SK-N-SH treated with all-trans-retinoic acid at 6 μM for 48 hours (cell line): ENCODE measurements around the gene ANKRD44.

Experiments used
- ARNTL ChIP-seq: fragments of 450-650 bp; formaldehyde crosslinking; IDR thresholded peaks from 2 replicates; pipeline ENCODE4 v1.5.0; 2020; ENCODE audit warnings: low read depth, mild to moderate bottlenecking, moderate library complexity, borderline replicate concordance
- ESRRG ChIP-seq: fragments of 250-450 bp; sonication (Bioruptor Pico); IDR thresholded peaks from 2 replicates; pipeline ENCODE4 v1.6.1; 2021; ENCODE audit warnings: mild to moderate bottlenecking
- SNAI2 ChIP-seq: fragments of 250-450 bp; sonication (Bioruptor Pico); IDR thresholded peaks from 2 replicates; pipeline ENCODE4 v1.5.0; 2020; ENCODE audit warnings: mild to moderate bottlenecking, moderate library complexity
- TCF4 ChIP-seq: fragments of 250-450 bp; sonication (Bioruptor Pico); IDR thresholded peaks from 2 replicates; pipeline ENCODE4 v1.8.0; 2021; ENCODE audit warnings: mild to moderate bottlenecking, moderate library complexity, borderline replicate concordance
- TOX ChIP-seq: fragments of 250-450 bp; sonication (Bioruptor Pico); IDR thresholded peaks from 2 replicates; pipeline ENCODE4 v1.8.0; 2021; ENCODE audit warnings: mild to moderate bottlenecking, moderate library complexity, borderline replicate concordance
- ZC3H10 ChIP-seq: fragments of 250-450 bp; sonication (Bioruptor Pico); IDR thresholded peaks from 2 replicates; pipeline ENCODE4 v1.5.1; 2021; ENCODE audit warnings: mild to moderate bottlenecking, moderate library complexity
- ZFP3 ChIP-seq: fragments of 250-450 bp; sonication (Bioruptor Pico); IDR thresholded peaks from 2 replicates; pipeline ENCODE4 v1.5.0; 2020; ENCODE audit warnings: mild to moderate bottlenecking, moderate library complexity
- ZFP30 ChIP-seq: fragments of 450-650 bp; formaldehyde crosslinking; IDR thresholded peaks from 2 replicates; pipeline ENCODE4 v1.5.0; 2022; ENCODE audit warnings: mild to moderate bottlenecking, moderate library complexity
- ZNF565 ChIP-seq: fragments of 450-650 bp; formaldehyde crosslinking; conservative IDR thresholded peaks from 2 replicates; pipeline ENCODE4 v1.5.0; 2020; ENCODE audit warnings: low read depth, mild to moderate bottlenecking, moderate library complexity
- ZNF8 ChIP-seq: fragments of 450-650 bp; formaldehyde crosslinking; IDR thresholded peaks from 2 replicates; pipeline ENCODE4 v1.5.0; 2020; ENCODE audit warnings: mild to moderate bottlenecking, moderate library complexity
- TF ChIP-seq, protein P1 (sequence below): fragments of 250-450 bp; sonication (Bioruptor Pico); IDR thresholded peaks from 2 replicates; pipeline ENCODE4 v1.8.0; 2020; ENCODE audit warnings: mild to moderate bottlenecking, moderate library complexity, borderline replicate concordance
- TF ChIP-seq, protein P2 (sequence below): fragments of 250-450 bp; sonication (Bioruptor Pico); IDR thresholded peaks from 2 replicates; pipeline ENCODE4 v1.5.0; 2020; ENCODE audit warnings: mild to moderate bottlenecking, moderate library complexity
- TF ChIP-seq, protein P3 (sequence below): fragments of 250-450 bp; sonication (Bioruptor Pico); IDR thresholded peaks from 2 replicates; pipeline ENCODE4 v1.5.1; 2020; ENCODE audit warnings: low read depth, mild to moderate bottlenecking, moderate library complexity
- TF ChIP-seq, protein P4 (sequence below): fragments of 250-450 bp; sonication (Bioruptor Pico); IDR thresholded peaks from 2 replicates; pipeline ENCODE4 v1.5.1; 2021; ENCODE audit warnings: mild to moderate bottlenecking, moderate library complexity

DNA sequence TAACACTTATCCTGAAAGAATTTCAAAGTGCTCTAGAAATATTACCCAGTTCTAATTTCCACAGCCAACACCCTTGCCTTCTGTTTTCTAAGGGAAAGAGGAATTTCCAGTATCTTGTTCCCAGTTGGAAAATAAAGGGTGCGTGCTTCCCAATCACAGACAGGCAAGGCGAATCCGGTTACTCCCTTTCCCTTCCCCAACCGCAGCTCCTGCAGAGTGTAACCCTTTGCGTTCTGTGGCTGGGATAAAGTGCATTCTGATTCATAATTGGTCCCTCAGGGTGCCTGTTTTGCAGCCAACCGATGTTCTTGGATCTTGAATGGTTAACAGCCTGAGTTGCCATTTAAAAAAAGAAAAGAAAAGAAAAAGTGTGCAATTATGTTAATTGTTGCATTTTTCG is 343.5 kb downstream of the ANKRD44 start:
- TF ChIP-seq, protein P1, sequence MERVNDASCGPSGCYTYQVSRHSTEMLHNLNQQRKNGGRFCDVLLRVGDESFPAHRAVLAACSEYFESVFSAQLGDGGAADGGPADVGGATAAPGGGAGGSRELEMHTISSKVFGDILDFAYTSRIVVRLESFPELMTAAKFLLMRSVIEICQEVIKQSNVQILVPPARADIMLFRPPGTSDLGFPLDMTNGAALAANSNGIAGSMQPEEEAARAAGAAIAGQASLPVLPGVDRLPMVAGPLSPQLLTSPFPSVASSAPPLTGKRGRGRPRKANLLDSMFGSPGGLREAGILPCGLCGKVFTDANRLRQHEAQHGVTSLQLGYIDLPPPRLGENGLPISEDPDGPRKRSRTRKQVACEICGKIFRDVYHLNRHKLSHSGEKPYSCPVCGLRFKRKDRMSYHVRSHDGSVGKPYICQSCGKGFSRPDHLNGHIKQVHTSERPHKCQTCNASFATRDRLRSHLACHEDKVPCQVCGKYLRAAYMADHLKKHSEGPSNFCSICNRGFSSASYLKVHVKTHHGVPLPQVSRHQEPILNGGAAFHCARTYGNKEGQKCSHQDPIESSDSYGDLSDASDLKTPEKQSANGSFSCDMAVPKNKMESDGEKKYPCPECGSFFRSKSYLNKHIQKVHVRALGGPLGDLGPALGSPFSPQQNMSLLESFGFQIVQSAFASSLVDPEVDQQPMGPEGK, result no peak
- TF ChIP-seq, protein P2, sequence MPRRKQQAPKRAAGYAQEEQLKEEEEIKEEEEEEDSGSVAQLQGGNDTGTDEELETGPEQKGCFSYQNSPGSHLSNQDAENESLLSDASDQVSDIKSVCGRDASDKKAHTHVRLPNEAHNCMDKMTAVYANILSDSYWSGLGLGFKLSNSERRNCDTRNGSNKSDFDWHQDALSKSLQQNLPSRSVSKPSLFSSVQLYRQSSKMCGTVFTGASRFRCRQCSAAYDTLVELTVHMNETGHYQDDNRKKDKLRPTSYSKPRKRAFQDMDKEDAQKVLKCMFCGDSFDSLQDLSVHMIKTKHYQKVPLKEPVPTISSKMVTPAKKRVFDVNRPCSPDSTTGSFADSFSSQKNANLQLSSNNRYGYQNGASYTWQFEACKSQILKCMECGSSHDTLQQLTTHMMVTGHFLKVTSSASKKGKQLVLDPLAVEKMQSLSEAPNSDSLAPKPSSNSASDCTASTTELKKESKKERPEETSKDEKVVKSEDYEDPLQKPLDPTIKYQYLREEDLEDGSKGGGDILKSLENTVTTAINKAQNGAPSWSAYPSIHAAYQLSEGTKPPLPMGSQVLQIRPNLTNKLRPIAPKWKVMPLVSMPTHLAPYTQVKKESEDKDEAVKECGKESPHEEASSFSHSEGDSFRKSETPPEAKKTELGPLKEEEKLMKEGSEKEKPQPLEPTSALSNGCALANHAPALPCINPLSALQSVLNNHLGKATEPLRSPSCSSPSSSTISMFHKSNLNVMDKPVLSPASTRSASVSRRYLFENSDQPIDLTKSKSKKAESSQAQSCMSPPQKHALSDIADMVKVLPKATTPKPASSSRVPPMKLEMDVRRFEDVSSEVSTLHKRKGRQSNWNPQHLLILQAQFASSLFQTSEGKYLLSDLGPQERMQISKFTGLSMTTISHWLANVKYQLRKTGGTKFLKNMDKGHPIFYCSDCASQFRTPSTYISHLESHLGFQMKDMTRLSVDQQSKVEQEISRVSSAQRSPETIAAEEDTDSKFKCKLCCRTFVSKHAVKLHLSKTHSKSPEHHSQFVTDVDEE (CRISPR knock-in tag), result no peak
- no peak for TF ChIP-seq TOX (CRISPR knock-in tag)
- no peak for TF ChIP-seq ARNTL (CRISPR knock-in tag)
- TF ChIP-seq TCF4 (CRISPR knock-in tag), result no peak
- TF ChIP-seq ZC3H10, result no peak
- TF ChIP-seq, protein P3, sequence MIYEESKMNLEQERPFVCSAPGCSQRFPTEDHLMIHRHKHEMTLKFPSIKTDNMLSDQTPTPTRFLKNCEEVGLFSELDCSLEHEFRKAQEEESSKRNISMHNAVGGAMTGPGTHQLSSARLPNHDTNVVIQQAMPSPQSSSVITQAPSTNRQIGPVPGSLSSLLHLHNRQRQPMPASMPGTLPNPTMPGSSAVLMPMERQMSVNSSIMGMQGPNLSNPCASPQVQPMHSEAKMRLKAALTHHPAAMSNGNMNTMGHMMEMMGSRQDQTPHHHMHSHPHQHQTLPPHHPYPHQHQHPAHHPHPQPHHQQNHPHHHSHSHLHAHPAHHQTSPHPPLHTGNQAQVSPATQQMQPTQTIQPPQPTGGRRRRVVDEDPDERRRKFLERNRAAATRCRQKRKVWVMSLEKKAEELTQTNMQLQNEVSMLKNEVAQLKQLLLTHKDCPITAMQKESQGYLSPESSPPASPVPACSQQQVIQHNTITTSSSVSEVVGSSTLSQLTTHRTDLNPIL (CRISPR knock-in tag), result no peak
- no peak for TF ChIP-seq ZNF565 (CRISPR knock-in tag)
- TF ChIP-seq SNAI2 (CRISPR knock-in tag), result no peak
- TF ChIP-seq ZFP30 (CRISPR knock-in tag), result no peak
- no peak for TF ChIP-seq ZNF8
- TF ChIP-seq ZFP3 (CRISPR knock-in tag), result no peak
- TF ChIP-seq ESRRG (CRISPR knock-in tag), result no peak
- TF ChIP-seq, protein P4, sequence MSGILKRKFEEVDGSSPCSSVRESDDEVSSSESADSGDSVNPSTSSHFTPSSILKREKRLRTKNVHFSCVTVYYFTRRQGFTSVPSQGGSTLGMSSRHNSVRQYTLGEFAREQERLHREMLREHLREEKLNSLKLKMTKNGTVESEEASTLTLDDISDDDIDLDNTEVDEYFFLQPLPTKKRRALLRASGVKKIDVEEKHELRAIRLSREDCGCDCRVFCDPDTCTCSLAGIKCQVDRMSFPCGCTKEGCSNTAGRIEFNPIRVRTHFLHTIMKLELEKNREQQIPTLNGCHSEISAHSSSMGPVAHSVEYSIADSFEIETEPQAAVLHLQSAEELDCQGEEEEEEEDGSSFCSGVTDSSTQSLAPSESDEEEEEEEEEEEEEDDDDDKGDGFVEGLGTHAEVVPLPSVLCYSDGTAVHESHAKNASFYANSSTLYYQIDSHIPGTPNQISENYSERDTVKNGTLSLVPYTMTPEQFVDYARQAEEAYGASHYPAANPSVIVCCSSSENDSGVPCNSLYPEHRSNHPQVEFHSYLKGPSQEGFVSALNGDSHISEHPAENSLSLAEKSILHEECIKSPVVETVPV (CRISPR knock-in tag), result no peak
